Measurements from ENCODE around the gene ARHGEF4.
"Not testable (repeated sequence)": the region's sequence is repeated elsewhere in the genome, so short reads cannot be mapped to it uniquely, and the experiment has no call there.

Gene ARHGEF4

GRCh38 chr2:130883496-130883895 is 46.8 kb downstream of the ARHGEF4 start:
- no peak for DNase-seq (ENCODE audit: low read depth, low spot score)

- no peak for DNase-seq (ENCODE audit: low read depth, low spot score)
Observed at GRCh38 chr2:130884013-130884412, 47.3 kb downstream of the ARHGEF4 start.

- no peak for DNase-seq (ENCODE audit: low read depth, low spot score)
Observed at GRCh38 chr2:130884503-130884902, 47.8 kb downstream of the ARHGEF4 start.

GRCh38 chr2:130887643-130888042 is 50.9 kb downstream of the ARHGEF4 start:
- DNase-seq (ENCODE audit: low read depth, low spot score), result no peak

- no peak for DNase-seq (ENCODE audit: low read depth, low spot score)
Observed at GRCh38 chr2:130890941-130891669, 54.4 kb downstream of the ARHGEF4 start.

GRCh38 chr2:130891966-130892365 is 55.3 kb downstream of the ARHGEF4 start:
- no peak for DNase-seq (ENCODE audit: low read depth, low spot score)

- no peak for DNase-seq (ENCODE audit: low read depth, low spot score)
Observed at GRCh38 chr2:130892793-130893785, 56.4 kb downstream of the ARHGEF4 start.

GRCh38 chr2:130894326-130894942 is 57.7 kb downstream of the ARHGEF4 start:
- no peak for DNase-seq (ENCODE audit: low read depth, low spot score)

GRCh38 chr2:130896813-130897212 is 60.1 kb downstream of the ARHGEF4 start:
- DNase-seq (ENCODE audit: low read depth, low spot score), result peak; percentile 63

GRCh38 chr2:130898553-130898952 is 61.8 kb downstream of the ARHGEF4 start:
- no peak for DNase-seq (ENCODE audit: low read depth, low spot score)

- DNase-seq (ENCODE audit: low read depth, low spot score), result no peak
Observed at GRCh38 chr2:130899306-130899705, 62.6 kb downstream of the ARHGEF4 start.

- no peak for DNase-seq (ENCODE audit: low read depth, low spot score)
Observed at GRCh38 chr2:130901061-130901460, 64.3 kb downstream of the ARHGEF4 start.

- DNase-seq (ENCODE audit: low read depth, low spot score), result not testable (repeated sequence)
Observed at GRCh38 chr2:130901626-130902025, 64.9 kb downstream of the ARHGEF4 start.

- no peak for DNase-seq (ENCODE audit: low read depth, low spot score)
Observed at GRCh38 chr2:130908832-130909231, 72.1 kb downstream of the ARHGEF4 start.

GRCh38 chr2:130910931-130911330 is 74.2 kb downstream of the ARHGEF4 start:
- no peak for DNase-seq (ENCODE audit: low read depth, low spot score)

GRCh38 chr2:130911482-130911881 is 74.8 kb downstream of the ARHGEF4 start:
- no peak for DNase-seq (ENCODE audit: low read depth, low spot score)

- DNase-seq (ENCODE audit: low read depth, low spot score), result no peak
Observed at GRCh38 chr2:130911996-130912395, 75.3 kb downstream of the ARHGEF4 start.

GRCh38 chr2:130912471-130912870 is 75.8 kb downstream of the ARHGEF4 start:
- no peak for DNase-seq (ENCODE audit: low read depth, low spot score)

GRCh38 chr2:130913891-130914290 is 77.2 kb downstream of the ARHGEF4 start:
- no peak for DNase-seq (ENCODE audit: low read depth, low spot score)

- DNase-seq (ENCODE audit: low read depth, low spot score), result no peak
Observed at GRCh38 chr2:130915149-130915548, 78.4 kb downstream of the ARHGEF4 start.

GRCh38 chr2:130915595-130916437 is 79.1 kb downstream of the ARHGEF4 start:
- DNase-seq (ENCODE audit: low read depth, low spot score), result no peak

GRCh38 chr2:130916438-130916705 is 79.7 kb downstream of the ARHGEF4 start:
- DNase-seq (ENCODE audit: low read depth, low spot score), result no peak
